ENCODE measurements around the gene SLX4IP.

GRCh38 chr20:10524034-10524476, 89.0 kb downstream of the SLX4IP start:
- no peak for TF ChIP-seq POLR2A (IDR thresholded peaks at IDR 0.05)
- no peak for TF ChIP-seq CTCF (IDR thresholded peaks at IDR 0.05)

Data from esophagus squamous epithelium (tissue), 4 donors.